ENCODE measurements around the gene ILK. TPM values are rescaled to one million over a fixed set of nuclear protein-coding genes. Genes with fewer than 3 reads are reported as not detected.

The ILK gene
- total and polyA plus RNA-seq, 10 of the 15 experiments (the other 5 are each of a cell fraction or from before 2014, with no cell fraction given): 51.8 to 163 (median 92.0) TPM

- peaks cover 76% of the 10 kb centered on the region for H3K79me2 ChIP-seq (ENCODE audit: control insufficient read depth, insufficient read depth, low read length)
- H3K27ac ChIP-seq (ENCODE audit: control insufficient read depth, insufficient read depth): peak overlapping the region; percentile 88
- SMC1A ChIA-PET (ENCODE audit: uncharacterized antibody, unreplicated experiment): interaction anchor here (1.2 to 6.2 kb wide), 5 partner anchors 11 to 139 kb away, joined by 3 to 57 read pairs (median 6); partner anchors contain the start of genes MRPL17 and TPP1
- H3K27me3 ChIP-seq (replicated peaks in 1 of 2; ENCODE audit: control insufficient read depth in 2 of 2, insufficient read depth in 2 of 2, low read length in 1 of 2): no peaks in the 10 kb centered on the region
- FAIRE-seq: peak; percentile 83
- peaks cover 32% of the 10 kb centered on the region for H3K4me1 ChIP-seq (ENCODE audit: control insufficient read depth, insufficient read depth, low read length)
- no peaks in the 10 kb centered on the region for H4K20me1 ChIP-seq (ENCODE audit: control insufficient read depth, insufficient read depth)
- peak overlapping the region; percentile 96 for H3K4me3 ChIP-seq
- RAD21 ChIA-PET (ENCODE audit: unreplicated experiment): interaction anchor here (0.8 to 3.0 kb wide), 9 partner anchors 11 to 139 kb away, joined by 3 to 23 read pairs (median 5); partner anchors contain the start of genes MRPL17 and TPP1
- POLR2A ChIA-PET: interaction anchor here (0.5 to 7.2 kb wide), 12 partner anchors 10 to 372 kb away, joined by 3 to 85 read pairs (median 3); partner anchors contain the start of genes ARFIP2, FHIP1B, MRPL17 and TIMM10B
- in situ Hi-C loops (cut with MboI) (loop anchor here (5.0 kb wide), 1 partner anchor 124 kb away; the partner anchor contains the start of genes ARFIP2 and TIMM10B), intact Hi-C loops (cut with micrococcal nuclease; ENCODE audit: unreplicated experiment) (loop anchor here (2.0 to 10.0 kb wide), 2 partner anchors 126 to 222 kb away; partner anchors contain the start of genes ARFIP2 and TIMM10B)
- BruUV-seq (replicated peaks): no TSS peak
- H2AFZ ChIP-seq (ENCODE audit: control insufficient read depth, low read depth, low read length): no peak overlapping the region
- 4% methylated on average over 11 of the region's 11 CpGs for WGBS (ENCODE audit: insufficient coverage, insufficient replicate concordance, low lambda C conversion rate, missing lambda C conversion rate)
- H3K4me2 ChIP-seq (ENCODE audit: control insufficient read depth, insufficient read depth): peak overlapping the region; percentile 98
- CTCF ChIA-PET: interaction anchor here (0.9 to 3.6 kb wide), 6 partner anchors 12 to 227 kb away, joined by 3 to 26 read pairs (median 5); partner anchors contain the start of genes MRPL17 and TPP1
- no peak for DNase-seq (ENCODE audit: low read depth, low spot score)
- peak overlapping the region; percentile 65 for H3K9ac ChIP-seq (ENCODE audit: control insufficient read depth, insufficient read depth, low read length)
- ATAC-seq: peak; percentile 79
- H3K36me3 ChIP-seq (ENCODE audit: control insufficient read depth in 2 of 2, insufficient read depth in 2 of 2, low read length in 1 of 2): peaks cover 23 to 29% of the 10 kb centered on the region in 2 experiments
- H3K9me3 ChIP-seq (replicated peaks; ENCODE audit: control insufficient read depth, insufficient read depth, low read length): no peaks in the 10 kb centered on the region
- 0 out of 2 replicates have a peak, but pooled peaks have one; percentile 21 for TF ChIP-seq TCF12 (IDR thresholded peaks at IDR 0.05; ENCODE audit: low read depth, low read length)
- 0 out of 2 replicates have a peak, but pooled peaks have one; percentile 37 for TF ChIP-seq CREB1 (IDR thresholded peaks at IDR 0.05; ENCODE audit: low read depth)
- no peak for TF ChIP-seq BACH1 (IDR thresholded peaks at IDR 0.05; ENCODE audit: borderline replicate concordance)
- TF ChIP-seq CEBPZ (IDR thresholded peaks at IDR 0.05; ENCODE audit: low read depth, low read length): no peak
- TF ChIP-seq KLF5 (IDR thresholded peaks at IDR 0.05; ENCODE audit: partially characterized antibody): no peak
- TF ChIP-seq CBFB (IDR thresholded peaks at IDR 0.05; ENCODE audit: low read depth): no peak
- no peak for TF ChIP-seq ZNF622 (IDR thresholded peaks at IDR 0.05)
- no peak for TF ChIP-seq ZBED1 (IDR thresholded peaks at IDR 0.05; ENCODE audit: borderline replicate concordance)
- TF ChIP-seq BCL3 (IDR thresholded peaks at IDR 0.05; ENCODE audit: borderline replicate concordance, insufficient read depth, low read depth, low read length, poor library complexity, severe bottlenecking): no peak
- no peak for TF ChIP-seq RELB (IDR thresholded peaks at IDR 0.05; ENCODE audit: low read depth)
- TF ChIP-seq FOXM1 (IDR thresholded peaks at IDR 0.05; ENCODE audit: low read depth, low read length): no peak
- no peak for TF ChIP-seq EGR1 (IDR thresholded peaks at IDR 0.05; ENCODE audit: borderline replicate concordance in 1 of 2, low read depth in 2 of 2, low read length in 2 of 2)
- no peak for TF ChIP-seq WRNIP1 (IDR thresholded peaks at IDR 0.05; ENCODE audit: borderline replicate concordance, low read depth, low read length)
- no peak for TF ChIP-seq MAX (IDR thresholded peaks at IDR 0.05; ENCODE audit: low read depth, low read length)
Measured at GRCh38 chr11:6606471-6607189, 3.1 kb downstream of the ILK start.

Data from GM12878 (cell line).